PC-3 (cell line): Measurements from ENCODE around the gene CFAP410. TPM values are rescaled to one million over a fixed set of nuclear protein-coding genes. Genes with fewer than 3 reads are reported as not detected.

Source experiments
- ATAC-seq: fragments of 200-7000 bp; cut with Tn5 transposase; 2 replicates; pipeline ENCODE4 v1.9.1; 2020; ENCODE audit warnings: mild to moderate bottlenecking, moderate library complexity
- BruUV-seq: library from RNA; stranded (reverse); fragments of 400-500 nt; replicated peaks from 2 replicates; lab custom pipeline; 2021; lab: Mats Ljungman, UMichigan
- CTCF ChIA-PET: fragments of 300-600 bp; sonication (Branson Sonifier 250); formaldehyde crosslinking; loops from one replicate; lab custom pipeline; 2022; ENCODE audit warnings: antibody characterized with exemption; lab: Charles Lee
- POLR2A ChIA-PET: fragments of 300-600 bp; sonication (Branson Sonifier 250); formaldehyde crosslinking; loops from one replicate; lab custom pipeline; 2022; ENCODE audit warnings: antibody characterized with exemption; ENCODE audit not compliant: unreplicated experiment; lab: Charles Lee
- DNase-seq: peaks from one replicate; pipeline ENCODE4 v3.0.0-alpha.2; 2015
- H2AFZ ChIP-seq: fragments of 300-600 bp; sonication (generic); 2 replicates; pipeline ENCODE4 v1.6.0; 2016; ENCODE audit warnings: antibody characterized with exemption, low read length
- H3F3A ChIP-seq: fragments of 300-600 bp; sonication (generic); one replicate; pipeline ENCODE4 v1.6.0; 2017; ENCODE audit warnings: antibody characterized with exemption, low read length, control low read depth, mild to moderate bottlenecking; ENCODE audit not compliant: unreplicated experiment
- H3K27ac ChIP-seq: fragments of 300-600 bp; sonication (generic); 2 replicates; pipeline ENCODE4 v1.5.1; 2016; ENCODE audit warnings: mild to moderate bottlenecking, low read length
- H3K27me3 ChIP-seq: fragments of 300-600 bp; sonication (generic); 2 replicates; pipeline ENCODE4 v1.6.1; 2016; ENCODE audit warnings: low read length, mixed read lengths
- H3K36me3 ChIP-seq: fragments of 300-600 bp; sonication (generic); 2 replicates; pipeline ENCODE4 v1.6.1; 2016; ENCODE audit warnings: low read depth, mixed run types, low read length, mixed read lengths
- H3K4me1 ChIP-seq: fragments of 300-600 bp; sonication (generic); 2 replicates; pipeline ENCODE4 v1.5.1; 2016; ENCODE audit warnings: low read length; ENCODE audit not compliant: insufficient read depth
- H3K4me2 ChIP-seq: fragments of 300-600 bp; sonication (generic); 2 replicates; pipeline ENCODE4 v1.6.0; 2016; ENCODE audit warnings: low read length
- H3K4me3 ChIP-seq: fragments of 300-600 bp; sonication (generic); 2 replicates; pipeline ENCODE4 v1.5.1; 2016; ENCODE audit warnings: mild to moderate bottlenecking, low read length, mixed read lengths
- H3K79me2 ChIP-seq: fragments of 300-600 bp; sonication (generic); 2 replicates; pipeline ENCODE4 v1.6.1; 2017; ENCODE audit warnings: low read length, mixed read lengths
- H3K9ac ChIP-seq: fragments of 300-600 bp; sonication (generic); 2 replicates; pipeline ENCODE4 v1.6.0; 2016; ENCODE audit warnings: mild to moderate bottlenecking, low read length
- H3K9me2 ChIP-seq: fragments of 300-600 bp; sonication (generic); replicated peaks from 2 replicates; pipeline ENCODE4 v1.6.1; 2016; ENCODE audit warnings: mixed run types, low read length, mixed read lengths
- H3K9me3 ChIP-seq: fragments of 300-600 bp; sonication (generic); 2 replicates; pipeline ENCODE4 v1.6.1; 2016; ENCODE audit warnings: low read length, mixed read lengths
- H4K20me1 ChIP-seq: fragments of 300-600 bp; sonication (generic); 2 replicates; pipeline ENCODE4 v1.6.1; 2016; ENCODE audit warnings: low read length, mixed read lengths
- CTCF ChIP-seq: fragments of 300-600 bp; sonication (generic); conservative IDR thresholded peaks from 2 replicates; pipeline ENCODE4 v1.5.1; 2017; ENCODE audit warnings: antibody characterized with exemption, low read depth, mild to moderate bottlenecking, low read length
- EZH2 ChIP-seq: fragments of 300-600 bp; sonication (generic); IDR thresholded peaks from one replicate; pipeline ENCODE4 v1.6.1; 2017; ENCODE audit warnings: antibody characterized with exemption, mild to moderate bottlenecking, low read length; ENCODE audit not compliant: unreplicated experiment
- EZH2phosphoT487 ChIP-seq: fragments of 300-600 bp; sonication (generic); IDR thresholded peaks from 2 replicates; pipeline ENCODE4 v1.6.1; 2018; ENCODE audit warnings: mild to moderate bottlenecking, antibody characterized with exemption, low read length, borderline replicate concordance
- intact Hi-C: fragments of 100-400 bp; cut with micrococcal nuclease; formaldehyde crosslinking; loops from 2 replicates; pipeline ENCODE4 v1.9.0; 2023
- total RNA-seq: library from RNA; depleted of rRNA; stranded (reverse); fragments of >200 nt; gene quantifications from 2 replicates; pipeline ENCODE4 v1.2.3, GENCODE V29; 2014

CFAP410 gene
- total RNA-seq, 1 experiment from 2014 or later: 18.4 TPM

GRCh38 chr21:44360159-44360558 is 21.0 kb upstream of the CFAP410 start:
- intact Hi-C loops: no loop called here
- BruUV-seq: no TSS peak
- no peak overlapping the region for H3K4me2 ChIP-seq
- DNase-seq (no peak), ATAC-seq (peak; percentile 53; the same call in 1 of the 2 replicates)
- no peaks in the 10 kb centered on the region for H3K4me1 ChIP-seq
- peaks cover 7% of the 10 kb centered on the region; the same call in 1 of the 2 replicates for H3K27me3 ChIP-seq
- no peaks in the 10 kb centered on the region for H3F3A ChIP-seq
- TF ChIP-seq EZH2phosphoT487: no peak
- TF ChIP-seq EZH2: no peak
- no peak; the same call in 1 of the 2 replicates for TF ChIP-seq CTCF
- H3K79me2 ChIP-seq: no peaks in the 10 kb centered on the region
- H2AFZ ChIP-seq: no peak overlapping the region
- H3K27ac ChIP-seq: no peak overlapping the region
- H3K4me3 ChIP-seq: no peak overlapping the region
- no peaks in the 10 kb centered on the region for H4K20me1 ChIP-seq
- ChIA-PET CTCF (interaction anchor here (0.6 kb wide), 2 partner anchors 16 to 283 kb away, joined by 4 to 6 read pairs; no protein-coding TSS in a partner anchor), POLR2A (no interaction called here)
- H3K36me3 ChIP-seq: no peaks in the 10 kb centered on the region
- H3K9me3 ChIP-seq: 0 out of 2 replicates have a peak, but pooled peaks cover 3% of the 10 kb centered on the region
- no peaks in the 10 kb centered on the region for H3K9me2 ChIP-seq
- no peak overlapping the region for H3K9ac ChIP-seq

- intact Hi-C loops: no loop called here
- Histone ChIP-seq H3K4me1 (no peaks in the 10 kb centered on the region), H3F3A (no peaks in the 10 kb centered on the region), H3K36me3 (no peaks in the 10 kb centered on the region), H3K9ac (no peak overlapping the region), H3K79me2 (no peaks in the 10 kb centered on the region), H3K27me3 (peaks cover 7% of the 10 kb centered on the region; the same call in 1 of the 2 replicates), H3K9me2 (no peaks in the 10 kb centered on the region), H3K4me3 (no peak overlapping the region), H3K4me2 (no peak overlapping the region), H4K20me1 (no peaks in the 10 kb centered on the region), H3K27ac (no peak overlapping the region), H2AFZ (no peak overlapping the region), H3K9me3 (0 out of 2 replicates have a peak, but pooled peaks cover 3% of the 10 kb centered on the region)
- BruUV-seq: no TSS peak
- DNase-seq: no peak
- ChIA-PET CTCF (no interaction called here), POLR2A (no interaction called here)
- no peak for TF ChIP-seq EZH2phosphoT487
- TF ChIP-seq CTCF: no peak
- TF ChIP-seq EZH2: no peak
- ATAC-seq: no peak
Measured at GRCh38 chr21:44359396-44359795, 20.2 kb upstream of the CFAP410 start.

GRCh38 chr21:44357064-44357837 is 18.1 kb upstream of the CFAP410 start:
- no TSS peak for BruUV-seq
- Histone ChIP-seq H3K4me3 (no peak overlapping the region), H3K79me2 (no peaks in the 10 kb centered on the region), H4K20me1 (no peaks in the 10 kb centered on the region), H3K9me3 (no peaks in the 10 kb centered on the region), H3K9me2 (no peaks in the 10 kb centered on the region), H2AFZ (no peak overlapping the region), H3K4me2 (no peak overlapping the region), H3K36me3 (no peaks in the 10 kb centered on the region), H3K9ac (no peak overlapping the region), H3K27ac (no peak overlapping the region), H3F3A (no peaks in the 10 kb centered on the region), H3K4me1 (no peaks in the 10 kb centered on the region), H3K27me3 (peaks cover 10% of the 10 kb centered on the region)
- no peak for ATAC-seq
- TF ChIP-seq EZH2 (no peak), EZH2phosphoT487 (no peak), CTCF (no peak)
- CTCF ChIA-PET: no interaction called here
- DNase-seq: no peak
- intact Hi-C loops: no loop called here
- POLR2A ChIA-PET: no interaction called here
